Stimulated activated CD8-positive, alpha-beta memory T cell treated with anti-CD3 and anti-CD28 coated beads, Interleukin-15, amount 100 ng/mL, for 24 hours (primary cell): ENCODE results near the gene SLC9A5.
A peak's percentile ranks its signal among the peaks of the same experiment; 100 is the strongest.

Source experiments
- DNase-seq: peaks from one replicate; pipeline ENCODE4 v3.0.0-alpha.2; 2020; ENCODE audit warnings: low read depth

The SLC9A5 gene

DNA sequence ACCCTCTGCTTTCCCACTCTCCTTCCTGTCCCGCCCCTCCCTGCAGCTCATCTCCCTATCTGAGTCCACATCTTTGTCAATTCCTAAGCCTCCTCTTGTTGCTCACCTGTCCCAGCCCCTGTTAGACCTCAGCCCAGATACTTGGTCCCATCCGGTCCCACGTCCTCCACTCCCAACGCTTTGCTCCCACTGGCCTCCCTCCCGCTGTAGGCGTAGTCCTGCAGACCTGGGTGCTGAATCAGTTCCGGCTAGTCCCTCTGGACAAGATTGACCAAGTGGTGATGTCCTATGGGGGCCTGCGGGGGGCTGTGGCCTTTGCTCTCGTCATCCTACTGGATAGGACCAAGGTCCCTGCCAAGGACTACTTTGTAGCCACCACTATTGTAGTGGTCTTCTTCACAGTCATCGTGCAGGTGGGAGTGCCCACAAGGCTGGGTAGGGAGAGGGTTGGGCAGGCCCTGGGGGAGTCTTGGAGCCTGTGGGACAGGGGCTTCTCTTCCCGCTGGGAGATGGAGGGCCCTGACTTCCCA lies 8.0 kb downstream of the SLC9A5 start:
- no peak for DNase-seq

DNA sequence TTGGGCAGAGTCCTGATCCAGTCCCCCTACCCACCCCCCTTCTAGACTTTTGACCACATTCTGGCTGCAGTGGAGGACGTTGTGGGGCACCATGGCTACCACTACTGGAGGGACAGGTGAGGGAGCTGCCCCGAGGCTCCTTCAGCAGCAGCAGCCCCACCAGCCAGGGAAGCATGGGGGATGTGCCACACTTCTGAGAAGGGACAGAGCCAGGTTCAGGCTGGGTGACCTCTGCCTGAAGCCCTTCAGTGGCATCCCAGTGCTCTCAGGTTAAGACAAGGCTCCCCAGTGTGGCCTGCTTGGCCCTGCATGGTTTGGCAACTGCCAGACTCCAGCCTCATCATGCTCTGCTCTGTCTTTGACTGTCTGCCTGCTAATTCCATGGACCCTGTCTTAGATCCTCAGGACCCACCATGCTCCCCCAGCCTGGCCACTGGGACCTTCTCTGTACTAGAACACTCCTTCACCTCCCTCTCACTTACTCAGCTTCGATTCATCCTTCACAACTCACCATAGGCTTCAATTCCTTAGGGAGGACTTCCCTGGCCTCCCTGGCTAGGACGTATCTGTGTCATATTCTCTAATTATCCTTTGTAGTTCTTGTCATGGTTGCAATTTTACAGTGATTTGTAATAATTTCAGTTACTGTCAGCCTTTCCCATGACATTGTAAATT lies 8.8 kb downstream of the SLC9A5 start:
- DNase-seq = no peak

DNA sequence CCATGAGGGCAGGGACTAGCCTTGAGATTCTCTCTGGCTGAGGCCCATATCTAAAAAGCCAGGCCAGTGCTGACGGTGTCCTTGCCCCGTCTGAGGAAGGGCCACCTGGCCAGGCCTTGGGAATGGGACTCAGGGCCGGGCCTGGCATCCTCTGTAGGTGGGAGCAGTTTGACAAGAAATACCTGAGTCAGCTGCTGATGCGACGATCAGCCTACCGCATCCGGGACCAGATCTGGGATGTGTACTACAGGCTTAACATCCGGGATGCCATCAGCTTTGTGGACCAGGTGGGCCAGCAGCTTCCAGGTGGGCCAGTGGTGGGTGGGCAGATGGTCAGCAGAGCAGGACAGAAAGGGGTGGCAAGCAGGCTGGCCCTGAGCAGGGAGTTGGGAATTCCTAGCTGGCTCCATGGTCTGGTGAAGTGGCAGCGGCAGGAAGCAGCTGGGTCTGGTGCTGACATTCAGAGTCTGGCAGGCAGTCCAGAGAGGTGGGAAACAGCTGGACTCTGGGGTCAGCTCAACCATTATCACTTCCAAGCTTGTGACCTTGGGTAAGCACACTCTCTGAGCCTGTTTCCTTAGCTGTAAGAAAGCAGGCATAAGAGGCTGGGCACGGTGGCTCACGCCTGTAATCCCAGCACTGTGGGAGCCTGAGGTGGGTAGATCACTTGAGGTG lies 9.5 kb downstream of the SLC9A5 start:
- DNase-seq = no peak

DNA sequence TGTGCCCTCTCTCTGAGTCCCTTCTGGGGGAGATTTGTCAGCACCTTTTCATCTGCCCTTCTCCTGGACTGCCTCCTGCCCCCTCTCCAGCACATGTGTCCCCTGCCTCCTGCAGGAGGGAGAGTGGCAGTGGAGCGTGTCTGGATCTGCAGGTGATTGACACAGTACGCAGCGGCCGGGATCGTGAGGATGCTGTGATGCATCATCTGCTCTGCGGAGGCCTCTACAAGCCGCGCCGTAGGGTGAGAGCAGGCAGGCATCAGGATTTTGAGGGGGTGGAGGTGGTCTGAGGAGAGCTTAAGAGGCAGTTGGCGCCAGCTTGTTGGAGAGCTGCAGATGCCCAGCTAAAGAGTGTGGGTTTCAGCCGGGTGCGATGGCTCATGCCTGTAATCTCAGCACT lies 10.9 kb downstream of the SLC9A5 start:
- DNase-seq = no peak

DNA sequence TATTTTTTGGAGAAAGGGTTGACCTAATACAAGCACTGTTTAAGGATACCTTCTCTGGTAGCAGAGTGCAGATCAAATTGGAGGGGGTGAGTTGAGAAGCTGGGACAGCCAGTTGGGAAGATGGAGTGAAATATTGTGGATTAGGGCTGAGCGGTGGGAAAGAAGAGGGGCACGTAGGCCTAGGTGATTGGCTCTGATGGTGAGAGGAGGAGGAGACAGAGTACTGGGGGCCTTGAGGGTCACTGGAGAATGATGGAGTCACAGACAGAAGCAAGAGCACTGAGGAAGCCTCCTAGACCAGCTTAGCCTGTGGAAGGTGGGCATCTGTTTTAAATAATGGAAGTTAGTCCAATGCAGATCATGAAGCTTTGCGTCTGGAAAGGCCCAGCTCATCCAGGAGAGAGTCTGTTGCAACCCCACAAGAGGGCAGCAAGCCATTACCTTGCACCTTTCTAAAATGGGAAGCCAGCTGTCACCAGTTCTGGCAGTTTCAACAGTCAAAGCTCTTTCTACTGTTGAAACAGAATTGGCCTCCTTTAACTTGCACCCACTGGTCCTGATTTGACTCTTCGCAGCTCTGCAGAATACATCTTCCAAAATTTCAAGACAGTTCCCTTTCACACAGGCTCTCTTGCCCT lies 11.8 kb downstream of the SLC9A5 start:
- no peak for DNase-seq

DNA sequence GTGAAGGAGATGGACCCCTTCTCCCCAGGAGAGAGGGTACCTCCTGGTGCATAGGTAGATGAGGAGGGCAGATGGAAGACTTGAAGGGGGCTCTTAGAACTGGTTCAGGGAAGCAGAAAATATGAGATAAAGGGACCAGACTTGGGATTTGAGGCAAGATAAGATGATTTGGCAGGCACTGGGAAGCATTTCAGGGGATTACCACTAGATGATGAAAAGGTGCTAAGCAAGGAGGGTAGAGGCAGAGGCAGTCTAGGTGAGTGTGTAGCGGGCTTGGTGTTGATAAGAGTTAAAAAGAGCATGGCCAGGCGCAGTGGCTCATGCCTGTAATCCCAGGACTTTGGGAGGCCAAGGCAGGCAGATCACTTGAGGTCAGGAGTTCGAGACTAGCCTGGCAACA lies 14.4 kb downstream of the SLC9A5 start:
- no peak for DNase-seq

DNA sequence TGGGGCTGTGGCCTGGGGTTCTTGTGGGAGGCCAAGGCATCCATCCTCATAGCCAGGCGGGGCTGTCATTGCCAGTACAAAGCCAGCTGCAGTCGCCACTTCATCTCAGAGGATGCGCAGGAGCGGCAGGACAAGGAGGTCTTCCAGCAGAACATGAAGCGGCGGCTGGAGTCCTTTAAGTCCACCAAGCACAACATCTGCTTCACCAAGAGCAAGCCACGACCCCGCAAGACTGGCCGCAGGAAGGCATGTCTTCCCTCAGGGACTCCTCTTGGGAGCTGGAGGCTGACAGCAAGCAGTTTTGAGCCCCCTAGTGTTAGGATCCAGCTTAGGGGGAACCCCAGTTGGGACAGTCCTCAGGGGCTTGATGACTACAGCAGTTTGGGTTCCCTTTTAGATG lies 15.5 kb downstream of the SLC9A5 start:
- no peak for DNase-seq

DNA sequence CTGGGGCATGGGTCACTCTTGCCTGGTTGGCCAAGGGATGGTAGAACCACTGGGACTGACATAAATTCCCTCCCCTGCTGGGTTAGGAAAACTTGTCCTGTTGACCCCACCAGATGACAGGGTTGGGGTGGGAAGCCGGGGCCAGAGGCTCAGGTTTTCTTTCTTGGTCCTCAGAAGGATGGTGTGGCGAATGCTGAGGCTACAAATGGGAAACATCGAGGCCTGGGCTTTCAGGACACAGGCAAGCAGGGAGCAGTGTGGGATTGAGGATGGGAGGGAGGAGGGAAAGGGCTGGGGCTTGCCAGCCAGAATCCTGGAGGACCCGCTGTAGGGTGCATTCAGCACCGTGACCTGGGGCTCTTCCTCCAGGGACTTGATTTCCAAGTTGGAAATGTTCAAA lies 16.1 kb downstream of the SLC9A5 start:
- DNase-seq = no peak

DNA sequence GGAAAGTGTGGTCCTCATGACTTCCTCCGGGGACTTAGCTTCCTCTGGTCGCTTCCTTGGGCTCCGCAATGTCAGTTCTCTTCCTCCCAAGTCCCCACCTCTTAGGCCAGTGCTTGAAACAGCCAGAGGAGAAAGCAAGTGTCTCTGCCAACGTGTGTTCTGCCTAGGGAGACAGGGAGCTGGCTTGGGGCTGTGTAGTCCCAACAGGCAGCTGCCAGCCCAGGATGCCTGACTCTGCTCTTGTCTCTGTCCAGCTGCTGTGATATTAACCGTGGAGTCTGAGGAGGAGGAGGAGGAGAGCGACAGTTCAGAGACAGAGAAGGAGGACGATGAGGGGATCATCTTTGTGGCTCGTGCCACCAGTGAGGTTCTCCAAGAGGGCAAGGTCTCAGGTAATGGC lies 17.1 kb downstream of the SLC9A5 start:
- DNase-seq = no peak

DNA sequence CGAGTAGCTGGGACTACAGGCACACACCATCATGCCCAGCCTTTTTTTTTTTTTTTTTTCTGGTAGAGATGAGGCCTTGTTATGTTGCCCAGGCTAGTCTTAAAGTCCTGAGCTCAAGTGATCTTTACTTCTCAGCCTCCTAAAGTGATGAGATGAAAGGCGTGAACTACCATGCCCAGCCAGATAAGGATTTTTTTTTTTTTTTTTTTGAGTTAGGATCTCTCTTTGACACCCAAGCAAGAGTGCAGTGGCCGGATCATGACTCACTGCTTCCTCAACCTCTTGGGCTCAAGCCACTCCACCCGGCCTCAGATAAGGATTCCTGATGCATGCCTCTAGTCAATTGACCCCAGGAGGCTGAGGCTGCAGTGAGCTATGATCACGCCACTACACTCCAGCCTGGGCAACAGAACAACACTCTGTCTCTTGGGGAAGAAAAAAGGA lies 19.4 kb downstream of the SLC9A5 start:
- DNase-seq = no peak

DNA sequence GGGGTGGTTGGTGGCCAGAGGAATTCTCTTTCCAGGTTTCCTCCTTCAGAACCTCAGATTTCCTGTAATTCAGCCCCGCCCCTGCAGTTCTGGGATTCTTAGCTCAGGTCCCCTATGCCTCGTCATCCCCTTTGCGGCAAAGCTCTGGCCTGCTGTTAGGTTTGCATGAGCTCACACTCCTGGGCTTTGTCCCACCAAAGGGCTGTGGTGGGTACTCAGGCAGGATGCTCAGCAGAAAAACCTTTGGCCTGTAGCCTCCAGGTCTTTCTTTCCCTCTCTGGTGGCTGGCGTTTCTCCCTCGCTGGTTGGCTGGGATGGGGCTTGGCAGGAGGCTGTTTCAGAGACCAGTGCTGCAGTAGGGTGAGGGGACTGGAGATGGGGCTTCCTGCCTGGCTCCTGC lies 21.0 kb downstream of the SLC9A5 start:
- no peak for DNase-seq

DNA sequence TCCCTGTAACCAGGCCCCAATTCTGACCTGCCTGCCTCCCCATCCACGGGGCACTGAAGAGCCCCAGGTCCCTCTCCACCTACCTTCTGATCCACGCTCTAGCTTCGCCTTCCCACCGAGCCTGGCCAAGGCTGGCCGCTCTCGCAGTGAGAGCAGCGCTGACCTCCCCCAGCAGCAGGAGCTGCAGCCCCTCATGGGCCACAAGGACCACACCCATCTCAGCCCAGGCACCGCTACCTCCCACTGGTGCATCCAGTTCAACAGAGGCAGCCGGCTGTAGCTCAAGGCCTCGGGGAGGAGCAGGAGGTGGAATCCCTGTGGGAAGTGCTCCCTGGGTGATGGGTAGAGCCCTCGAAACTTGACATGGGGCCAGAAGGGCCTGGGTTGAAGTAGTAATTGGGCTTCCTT lies 22.2 kb downstream of the SLC9A5 start:
- DNase-seq = no peak

DNA sequence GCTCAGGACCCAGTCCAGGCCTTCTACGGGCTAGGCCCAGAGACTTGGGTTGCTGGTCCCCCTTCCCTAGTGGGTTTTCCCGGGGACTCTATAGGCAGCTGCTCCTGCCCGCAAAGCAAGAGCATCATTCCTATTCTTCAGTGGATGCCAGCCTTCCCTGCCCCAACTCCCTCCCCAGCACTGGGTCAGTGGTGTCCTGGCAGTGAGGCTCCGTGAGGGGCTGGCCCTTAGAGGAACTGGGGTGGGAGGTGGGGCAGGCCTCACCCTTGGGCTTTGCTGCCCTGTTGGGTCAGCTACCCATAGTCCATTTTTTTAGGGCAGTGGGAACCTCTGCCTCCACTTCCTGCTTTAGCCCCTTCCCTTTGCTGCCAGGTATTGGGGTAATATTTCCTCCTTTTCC lies 22.7 kb downstream of the SLC9A5 start:
- DNase-seq = no peak

DNA sequence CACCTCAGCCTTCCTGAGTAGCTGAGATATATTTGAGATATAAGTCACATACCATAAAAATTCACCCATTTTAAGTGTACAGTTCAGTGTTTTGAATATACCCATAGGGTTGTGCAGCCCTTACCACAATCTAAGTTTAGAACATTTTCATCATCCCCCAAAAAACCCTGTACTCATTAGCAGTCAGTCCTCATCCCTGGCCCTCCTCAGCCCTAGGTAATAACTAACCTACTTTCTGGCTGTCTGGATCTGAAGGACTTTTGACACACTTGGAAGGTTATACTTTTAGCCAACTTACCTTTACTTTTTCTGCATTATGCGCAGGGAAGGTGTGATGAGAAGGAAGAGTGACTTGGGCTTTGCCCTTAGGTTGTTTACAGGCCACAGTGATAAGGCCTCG lies 26.5 kb downstream of the SLC9A5 start:
- DNase-seq = no peak

DNA sequence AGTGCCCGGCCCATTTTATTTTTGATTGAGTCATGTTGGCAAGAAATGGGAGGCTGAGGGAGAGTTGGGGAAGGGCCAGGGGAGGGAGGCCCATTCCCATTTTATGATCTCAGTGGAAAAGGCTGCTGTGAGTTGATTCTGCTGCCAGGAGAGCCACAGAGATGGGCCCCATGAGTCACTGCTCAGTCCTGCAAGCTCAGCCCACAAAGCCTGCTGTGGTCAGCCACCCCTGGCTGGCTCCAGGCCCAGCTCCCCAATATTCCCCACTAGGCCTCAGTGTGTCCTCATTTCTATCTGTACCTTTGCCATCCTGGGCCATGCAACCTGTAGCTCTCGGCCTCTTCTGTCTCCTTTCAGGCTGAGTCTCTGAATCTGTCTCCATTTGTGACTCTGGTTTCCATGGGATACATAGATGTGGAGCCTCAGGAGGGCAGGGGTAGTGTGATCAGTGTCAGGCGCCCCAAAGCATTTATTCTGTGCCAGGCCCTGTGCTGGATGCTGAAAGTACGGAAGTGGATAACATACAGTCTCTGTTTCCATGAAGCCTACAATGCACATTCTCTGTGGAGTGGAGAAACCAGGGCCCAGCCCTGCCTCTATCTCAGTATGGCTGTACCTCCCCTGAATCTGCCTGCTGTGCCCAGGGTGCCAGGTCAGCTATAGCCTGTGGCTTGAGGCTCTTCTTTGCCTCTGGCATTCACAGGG lies 28.7 kb downstream of the SLC9A5 start:
- no peak for DNase-seq

DNA sequence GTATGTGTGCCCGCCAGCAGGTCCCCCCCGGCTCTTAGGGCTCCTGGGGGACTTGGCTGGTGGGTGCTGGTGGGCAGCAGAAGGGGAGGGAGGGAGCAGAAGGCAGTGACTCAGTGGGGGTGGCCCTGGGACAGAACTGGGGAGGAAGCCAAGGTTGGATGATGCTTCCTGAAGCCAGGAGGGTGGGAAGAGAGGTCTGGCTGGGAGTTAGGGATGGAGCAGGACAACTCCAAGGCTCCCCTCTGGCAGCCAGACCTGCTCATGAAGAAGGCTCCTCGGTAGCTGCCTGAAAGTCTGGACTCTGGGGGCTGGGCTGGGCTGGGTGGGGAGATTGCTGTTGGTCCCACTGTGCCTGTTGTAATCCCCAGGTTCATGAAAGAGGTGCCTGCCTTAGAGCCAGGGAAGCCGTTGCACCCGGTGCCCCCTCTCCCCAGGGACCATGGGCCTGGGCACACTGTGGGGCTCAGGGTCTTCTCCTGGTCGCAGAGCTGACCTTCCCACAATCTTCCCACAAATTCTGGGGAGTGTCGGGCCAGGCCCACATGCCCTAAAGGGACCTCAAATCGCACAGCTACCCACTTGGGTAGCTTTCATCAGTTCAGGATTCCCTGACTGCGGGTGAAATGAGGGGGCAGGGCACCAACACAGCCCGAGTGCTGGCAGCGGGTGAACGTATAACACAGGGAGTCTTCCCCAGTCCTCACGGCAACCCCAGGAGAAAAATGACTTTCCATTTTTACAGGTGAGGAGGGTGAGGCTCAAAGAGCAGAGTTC lies 29.4 kb downstream of the SLC9A5 start:
- DNase-seq = no peak

DNA sequence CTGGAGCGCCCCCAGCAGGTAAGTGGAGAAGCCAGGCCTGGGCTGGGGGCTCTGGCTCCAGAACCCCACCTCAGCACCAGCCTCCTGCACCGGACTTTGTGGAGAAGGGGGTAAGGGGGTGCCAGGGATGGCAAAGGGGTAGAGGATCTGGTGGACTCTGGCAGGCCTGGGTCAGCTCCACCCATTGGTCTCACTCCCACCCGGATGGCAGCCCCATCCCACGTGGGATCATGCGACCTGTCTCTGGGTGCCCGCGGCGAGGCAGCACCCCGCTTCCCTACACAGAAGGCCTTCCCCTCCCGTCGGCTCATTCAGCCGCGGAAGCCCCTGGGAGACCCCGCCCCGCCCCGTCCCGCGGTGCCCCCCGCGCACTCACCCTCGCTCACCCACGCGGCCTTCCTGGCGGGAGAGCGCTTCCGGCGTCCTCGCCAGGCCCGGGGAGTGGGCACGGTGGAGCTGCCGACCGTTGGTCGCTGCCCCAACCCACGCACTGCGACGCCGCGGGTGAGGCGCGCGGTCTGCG lies 30.1 kb downstream of the SLC9A5 start:
- DNase-seq = no peak

DNA sequence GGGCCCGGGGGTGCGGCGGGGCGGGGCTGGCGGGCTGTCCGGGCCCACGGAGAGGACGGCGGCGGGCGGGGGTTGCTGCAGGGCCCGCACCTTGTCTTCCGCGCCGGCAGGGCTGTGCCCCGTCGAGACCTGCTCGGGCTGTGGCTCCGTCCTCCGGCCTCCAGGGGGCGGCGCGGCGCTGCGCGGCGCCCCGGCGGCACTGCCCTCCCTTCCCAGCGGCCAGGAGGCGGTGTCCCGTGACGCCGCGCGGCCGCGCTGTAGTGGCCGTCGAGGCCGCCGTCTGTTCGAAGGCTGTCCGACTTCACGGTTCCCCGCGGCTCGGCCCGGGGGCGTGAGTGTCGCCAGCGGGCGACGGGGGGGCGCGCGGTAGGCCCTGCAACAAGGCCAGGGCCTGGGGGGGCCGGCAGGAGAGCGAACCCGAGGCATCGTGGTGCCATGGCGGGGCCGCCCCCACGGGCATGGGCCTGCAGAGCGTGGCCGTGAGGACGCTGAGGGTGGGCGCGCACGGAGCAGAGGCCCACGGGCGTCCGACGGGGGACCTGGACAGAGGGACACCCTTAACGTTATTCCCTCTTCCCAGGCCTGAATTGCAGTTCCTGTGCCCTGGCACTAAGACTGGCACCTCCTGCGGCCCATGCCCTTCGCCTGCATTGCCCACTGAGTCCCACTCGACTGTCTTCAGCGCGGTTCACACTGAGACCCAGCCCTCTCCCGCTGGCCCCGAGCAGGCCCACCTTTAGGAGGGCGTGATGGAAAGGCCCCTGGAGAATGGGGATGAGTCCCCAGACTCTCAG lies 30.7 kb downstream of the SLC9A5 start, which contains the start of gene PLEKHG4:
TSS of gene PLEKHG4 (plus strand) at position 237 of the 794 bp plus-strand sequence. CDS start at position 750, 513 bp downstream.
- DNase-seq = peak; percentile 53

DNA sequence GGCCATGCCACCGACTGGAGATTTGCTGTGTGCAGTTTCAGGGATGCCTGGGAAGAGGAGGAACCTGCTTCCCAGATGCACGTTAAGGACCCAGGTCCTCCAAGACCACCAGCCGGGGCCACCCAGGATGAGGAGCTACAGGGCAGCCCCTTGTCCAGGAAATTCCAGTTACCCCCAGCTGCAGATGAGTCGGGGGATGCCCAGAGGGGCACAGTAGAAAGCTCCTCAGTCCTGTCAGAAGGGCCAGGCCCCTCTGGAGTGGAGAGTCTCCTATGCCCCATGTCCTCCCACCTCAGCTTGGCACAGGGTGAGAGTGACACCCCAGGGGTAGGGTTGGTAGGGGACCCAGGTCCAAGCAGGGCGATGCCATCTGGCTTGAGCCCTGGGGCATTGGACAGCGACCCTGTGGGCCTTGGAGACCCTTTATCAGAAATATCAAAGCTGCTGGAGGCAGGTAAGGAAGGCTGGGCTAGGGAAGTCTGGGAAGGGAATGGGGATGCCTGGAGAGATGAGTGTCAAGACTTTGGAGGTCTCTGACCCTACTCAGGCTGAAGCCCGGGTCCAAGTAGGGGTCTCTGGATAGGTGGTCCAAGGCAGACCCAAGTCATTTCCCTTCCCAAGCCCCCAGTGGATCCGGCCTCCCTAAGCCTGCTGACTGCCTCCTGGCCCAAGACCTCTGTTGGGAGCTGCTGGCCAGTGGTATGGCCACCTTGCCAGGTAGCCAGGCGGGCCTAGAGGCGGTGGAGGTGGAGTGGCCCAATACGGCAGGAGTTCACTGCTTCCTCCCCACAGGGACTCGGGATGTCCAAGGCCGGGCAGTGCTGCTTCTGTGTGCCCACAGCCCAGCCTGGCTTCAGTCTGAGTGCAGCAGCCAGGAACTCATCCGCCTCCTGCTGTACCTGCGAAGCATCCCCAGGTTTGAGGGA lies 31.6 kb downstream of the SLC9A5 start:
- no peak for DNase-seq
